ENCODE results near the gene SLC16A3. TPM values are rescaled to one million over a fixed set of nuclear protein-coding genes. Genes with fewer than 3 reads are reported as not detected.

SLC16A3 gene
- total and polyA plus RNA-seq, 2 of the 8 experiments (the other 6 are each of a cell fraction or from before 2014, with no cell fraction given): 3.8 to 8.7 TPM

DNA sequence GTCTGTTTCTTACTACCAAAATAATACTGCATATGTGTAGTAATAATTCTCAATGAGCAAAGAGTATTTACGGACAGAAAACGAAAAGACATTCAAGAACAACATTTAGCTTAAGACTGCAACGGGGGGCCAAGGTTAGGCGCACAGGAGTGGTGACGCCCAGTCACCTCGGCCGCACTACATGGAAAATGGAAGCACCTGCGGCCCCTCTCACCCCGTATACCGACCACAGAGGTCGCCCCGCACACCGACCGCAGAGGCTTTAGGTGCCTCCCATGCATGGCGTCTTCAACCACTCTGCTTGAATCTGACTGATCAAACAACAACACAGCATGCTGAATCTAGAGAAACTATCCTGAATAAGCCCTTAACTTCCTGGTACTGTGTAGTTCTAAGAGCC is 42.6 kb upstream of the SLC16A3 start:
- Histone ChIP-seq H4K8ac (ENCODE audit: extremely low read depth, insufficient read depth, low read length) (no peak overlapping the region), H3K36me3 (ENCODE audit: control insufficient read depth in 2 of 4, insufficient read depth in 4 of 4, low read length in 3 of 4) (peaks cover 0 to 3% (median 0%) of the 10 kb centered on the region in 4 experiments; a peak in 1 of 8 replicates), H3K56ac (replicated peaks; ENCODE audit: insufficient read length, low read depth, low read length) (no peak overlapping the region), H3K9ac (replicated peaks in 1 of 4; ENCODE audit: extremely low read depth in 1 of 4, low read depth in 3 of 4, low read length in 3 of 4) (no peak overlapping the region), H3K14ac (ENCODE audit: insufficient read length) (no peak overlapping the region), H3K27me3 (replicated peaks in 1 of 4; ENCODE audit: control insufficient read depth in 3 of 4, extremely low read depth in 1 of 4, insufficient read depth in 3 of 4, low read length in 3 of 4) (no peaks in the 10 kb centered on the region), H3K4me2 (ENCODE audit: insufficient read depth in 1 of 2, low read depth in 2 of 2, low read length in 2 of 2) (no peak overlapping the region), H3K27ac (ENCODE audit: low read depth, low read length) (no peak overlapping the region), H2BK15ac (ENCODE audit: low read length) (no peak overlapping the region), H3K4ac (replicated peaks; ENCODE audit: insufficient read length, low read depth, low read length) (no peak overlapping the region), H3K18ac (ENCODE audit: extremely low read depth, low read length) (no peak overlapping the region), H2BK120ac (replicated peaks; ENCODE audit: low read depth, low read length) (no peak overlapping the region), H4K5ac (ENCODE audit: insufficient read length, low read depth, low read length) (no peak overlapping the region), H3K4me3 (ENCODE audit: extremely low read depth in 1 of 4, insufficient read depth in 2 of 4, low read depth in 3 of 4, low read length in 4 of 4) (no peak overlapping the region), H3K9me3 (ENCODE audit: insufficient read depth in 2 of 2, low read depth in 1 of 2, low read length in 1 of 2) (no peaks in the 10 kb centered on the region), H3K79me1 (ENCODE audit: low read depth, low read length) (no peaks in the 10 kb centered on the region), H3K23ac (ENCODE audit: insufficient read length) (no peak overlapping the region), H4K91ac (replicated peaks; ENCODE audit: insufficient read length, low read length) (no peak overlapping the region), H4K20me1 (replicated peaks in 1 of 2; ENCODE audit: control insufficient read depth in 1 of 2, insufficient read depth in 2 of 2, low read length in 2 of 2) (peaks cover 0 to 10% of the 10 kb centered on the region in 2 experiments), H3K23me2 (ENCODE audit: low read depth, low read length) (no peaks in the 10 kb centered on the region), H2AK5ac (ENCODE audit: low read depth, low read length) (no peak overlapping the region), H3K79me2 (ENCODE audit: control insufficient read depth in 1 of 2, insufficient read depth in 2 of 2, low read length in 2 of 2) (no peaks in the 10 kb centered on the region), H2BK20ac (ENCODE audit: low read length) (no peak overlapping the region), H2BK5ac (ENCODE audit: low read depth, low read length) (no peak overlapping the region), H3K4me1 (replicated peaks in 1 of 4; ENCODE audit: control insufficient read depth in 3 of 4, insufficient read depth in 4 of 4, low read length in 3 of 4) (no peaks in the 10 kb centered on the region), H2AFZ (ENCODE audit: low read length) (no peak overlapping the region), H2BK12ac (ENCODE audit: low read depth, low read length) (no peak overlapping the region)
- 89% methylated on average over 15 of the region's 15 CpGs; no CpG with 5 or more reads in 1 of the 2 experiments for WGBS, 2 experiments (ENCODE audit: extremely low coverage in 1 of 2, insufficient coverage in 1 of 2, insufficient read length in 1 of 2, insufficient replicate concordance in 2 of 2, low coverage in 1 of 2, low lambda C conversion rate in 2 of 2, missing lambda C conversion rate in 1 of 2)
- CTCF ChIA-PET (ENCODE audit: partially characterized antibody): interaction anchor here (1.5 kb wide), 1 partner anchor 11 kb away, joined by 3 read pairs; no protein-coding TSS in a partner anchor
- no peak for DNase-seq (ENCODE audit: low read depth in 1 of 2, low spot score in 2 of 2)
- POLR2A ChIA-PET (ENCODE audit: partially characterized antibody): interaction anchor here (0.6 kb wide), 1 partner anchor 697 kb away, joined by 3 read pairs; no protein-coding TSS in a partner anchor
- FAIRE-seq: no peak
- no peak for TF ChIP-seq RAD21 (IDR thresholded peaks at IDR 0.05 in 1 of 2, conservative IDR thresholded peaks at IDR 0.05 in 1 of 2; ENCODE audit: low read depth in 2 of 2, low read length in 2 of 2)
- TF ChIP-seq GTF2F1 (IDR thresholded peaks at IDR 0.05; ENCODE audit: borderline replicate concordance, low read depth, low read length): no peak

Data from H1 (cell line).